K562 (cell line): ENCODE results near the gene BMS1. TPM values are rescaled to one million over a fixed set of nuclear protein-coding genes. Genes with fewer than 3 reads are reported as not detected.

Experiments used
- CEBPG ChIP-seq, 3 experiments: fragments of 200-800 bp in 1 of 3; sonication (Bioruptor generic) in 1 of 3; sonication (generic) in 1 of 3; formaldehyde crosslinking in 1 of 3; IDR thresholded peaks in 2 of 3; conservative IDR thresholded peaks in 1 of 3; 2 replicates each; pipeline versions ENCODE4 v1.6.1 to v1.8.0; 2016 to 2022; ENCODE audit warnings: missing compliant biosample characterization in 2 of 3, missing genetic modification characterization in 2 of 3, mild to moderate bottlenecking in 1 of 3, missing genetic modification reagents in 1 of 3
- ETV1 ChIP-seq: fragments of 450-650 bp; conservative IDR thresholded peaks from 2 replicates; pipeline ENCODE4 v1.6.1; 2016; ENCODE audit warnings: missing genetic modification characterization, control low read depth, low read depth, missing compliant biosample characterization
- GABPA ChIP-seq: fragments of 200-800 bp; sonication (Bioruptor generic); conservative IDR thresholded peaks from 2 replicates; pipeline ENCODE4 v1.6.1; 2016; ENCODE audit warnings: low read depth, missing genetic modification characterization, missing compliant biosample characterization
- TRIM24 ChIP-seq, 2 experiments: fragments of 450-650 bp; IDR thresholded peaks; 2 replicates each; pipeline ENCODE4 v1.6.1; 2016
- ZBTB40 ChIP-seq, 2 experiments: fragments of 450-650 bp in 1 of 2; sonication (generic) in 1 of 2; formaldehyde crosslinking in 1 of 2; IDR thresholded peaks; 2 replicates each; pipeline versions ENCODE4 v1.7.1 to v1.9.0; 2016 to 2022; ENCODE audit warnings: inconsistent platforms in 1 of 2, mild to moderate bottlenecking in 1 of 2, missing genetic modification reagents in 1 of 2
- ZNF175 ChIP-seq: fragments of 200-800 bp; sonication (Bioruptor generic); IDR thresholded peaks from 2 replicates; pipeline ENCODE4 v1.6.1; 2016; ENCODE audit warnings: low read depth, mild to moderate bottlenecking, missing genetic modification characterization, missing compliant biosample characterization
- ZNF274 ChIP-seq: IDR thresholded peaks from 2 replicates; pipeline ENCODE4 v1.6.1; 2011; ENCODE audit warnings: low read depth, mild to moderate bottlenecking, low read length, moderate library complexity, borderline replicate concordance
- polyA plus RNA-seq, 8 experiments: library from polyadenylated mRNA; depleted of rRNA in 4 of 8; stranded (reverse) in 5 of 8; unstranded in 3 of 8; fragments of >200 nt; fragmentation: Nextera tagmentation in 2 of 8; fragmentation: Illumina TruSeq in 1 of 8; extraction: Ambion mirVana in 2 of 8; extraction: Trizol in 1 of 8; gene quantifications; 2 replicates each; pipeline versions ENCODE4 v1.2.1 to v1.2.3, GENCODE V29; 2011 to 2014; ENCODE audit warnings: inconsistent platforms in 1 of 8, missing spikeins in 1 of 8
- total RNA-seq, 7 experiments: library from RNA; depleted of rRNA in 6 of 7; stranded (reverse); fragments of >200 nt in 6 of 7; fragmentation: Illumina TruSeq in 2 of 7; extraction: Trizol in 2 of 7; gene quantifications; 2 replicates each; pipeline versions ENCODE4 v1.2.1 to v1.2.3, GENCODE V29; 2011 to 2021; ENCODE audit warnings: low replicate concordance in 1 of 7

The BMS1 gene
- total and polyA plus RNA-seq, 9 of the 15 experiments (the other 6 are each of a cell fraction or from before 2014, with no cell fraction given) = 11.1 to 46.9 (median 32.7) TPM

DNA sequence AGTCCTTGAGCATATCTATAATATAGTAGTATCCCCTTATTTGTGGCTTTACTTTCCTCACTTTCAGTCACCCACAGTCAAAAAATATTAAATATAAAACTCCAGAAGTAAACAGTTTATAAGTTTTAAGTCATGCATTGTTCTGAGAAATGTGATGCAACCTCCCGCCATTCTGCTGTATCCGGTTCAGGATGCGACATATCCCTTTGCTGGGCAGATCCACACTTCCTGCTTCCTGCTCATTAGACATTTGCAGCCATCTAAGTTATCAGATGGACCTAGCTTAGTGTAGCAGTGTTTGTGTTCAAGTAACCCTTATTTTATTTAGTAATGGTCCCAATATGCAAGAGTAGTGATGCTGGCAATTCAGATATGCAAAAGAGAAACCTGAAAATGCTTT is 38.9 kb upstream of the BMS1 start (continued):
- 0 out of 2 replicates have a peak, but pooled peaks have one; percentile 37 for TF ChIP-seq ZBTB40 (IDR thresholded peaks at IDR 0.05)
- no peak for TF ChIP-seq ZBTB40 (CRISPR knock-in tag; IDR thresholded peaks at IDR 0.05)
- peak; percentile 60; the same call in 1 of the 2 replicates for TF ChIP-seq CEBPG (CRISPR knock-in tag; IDR thresholded peaks at IDR 0.05)
- TF ChIP-seq CEBPG (tag; conservative IDR thresholded peaks at IDR 0.05 in 1 of 2, IDR thresholded peaks at IDR 0.05 in 1 of 2) = peak; percentile 11 to 83; a peak in 2 of 4 replicates
- TF ChIP-seq ZNF175 (CRISPR knock-in tag) = peak; percentile 62; the same call in 1 of the 2 replicates
- peak; percentile 69 to 70; a peak in 3 of 4 replicates for TF ChIP-seq TRIM24 (IDR thresholded peaks at IDR 0.05)
- peak; percentile 57 for TF ChIP-seq ETV1
- no peak for TF ChIP-seq ZNF274
- peak; percentile 63 for TF ChIP-seq GABPA (tag)
